Neutrophil (primary cell): ENCODE results near the gene ACAN.

ENCODE experiments used
- H3K27ac ChIP-seq: fragments of 200-600 bp; sonication (generic); 2 replicates; pipeline ENCODE4 v1.5.1; 2016; ENCODE audit warnings: mild to moderate bottlenecking, moderate library complexity
- H3K27me3 ChIP-seq: fragments of 200-600 bp; sonication (generic); 2 replicates; pipeline ENCODE4 v1.6.0; 2016; ENCODE audit warnings: mild to moderate bottlenecking
- H3K36me3 ChIP-seq: fragments of 200-600 bp; sonication (generic); 2 replicates; pipeline ENCODE4 v1.5.1; 2017
- H3K4me1 ChIP-seq, 2 experiments: fragments of 200-600 bp in 1 of 2; sonication (generic) in 1 of 2; 1 replicate in 1 of 2; 2 replicates in 1 of 2; pipeline versions ENCODE4 v1.5.1 to v1.6.1; 2013 to 2016; ENCODE audit warnings: low read depth in 1 of 2, low read length in 1 of 2, mild to moderate bottlenecking in 1 of 2, moderate library complexity in 1 of 2; ENCODE audit not compliant: control insufficient read depth in 1 of 2, insufficient read depth in 1 of 2
- H3K4me3 ChIP-seq, 2 experiments: fragments of 200-600 bp in 1 of 2; sonication (generic) in 1 of 2; 1 replicate in 1 of 2; 2 replicates in 1 of 2; pipeline ENCODE4 v1.5.1; 2013 to 2016; ENCODE audit warnings: low read depth in 1 of 2, low read length in 1 of 2, mild to moderate bottlenecking in 1 of 2, moderate library complexity in 1 of 2
- H3K9me3 ChIP-seq: fragments of 200-600 bp; sonication (generic); 2 replicates; pipeline ENCODE4 v1.5.1; 2016
- TF ChIP-seq, protein P1 (sequence below): fragments of 200-600 bp; sonication (generic); IDR thresholded peaks from 2 replicates; pipeline ENCODE4 v1.5.1; 2016; ENCODE audit warnings: antibody characterized with exemption

Gene ACAN

DNA sequence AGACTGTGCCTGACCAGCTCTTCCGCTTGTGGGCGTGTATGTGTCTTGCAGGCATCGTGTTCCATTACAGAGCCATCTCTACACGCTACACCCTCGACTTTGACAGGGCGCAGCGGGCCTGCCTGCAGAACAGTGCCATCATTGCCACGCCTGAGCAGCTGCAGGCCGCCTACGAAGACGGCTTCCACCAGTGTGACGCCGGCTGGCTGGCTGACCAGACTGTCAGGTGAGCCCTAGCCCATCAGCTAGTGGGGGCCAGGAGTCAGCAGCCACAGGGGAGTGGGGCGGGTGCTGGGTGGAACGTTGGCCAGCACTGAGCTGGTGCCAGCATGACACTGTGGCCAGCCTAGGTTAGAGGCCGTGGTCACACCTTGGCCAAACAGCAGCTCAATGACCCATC lies 36.7 kb downstream of the ACAN start:
- TF ChIP-seq, protein P1, sequence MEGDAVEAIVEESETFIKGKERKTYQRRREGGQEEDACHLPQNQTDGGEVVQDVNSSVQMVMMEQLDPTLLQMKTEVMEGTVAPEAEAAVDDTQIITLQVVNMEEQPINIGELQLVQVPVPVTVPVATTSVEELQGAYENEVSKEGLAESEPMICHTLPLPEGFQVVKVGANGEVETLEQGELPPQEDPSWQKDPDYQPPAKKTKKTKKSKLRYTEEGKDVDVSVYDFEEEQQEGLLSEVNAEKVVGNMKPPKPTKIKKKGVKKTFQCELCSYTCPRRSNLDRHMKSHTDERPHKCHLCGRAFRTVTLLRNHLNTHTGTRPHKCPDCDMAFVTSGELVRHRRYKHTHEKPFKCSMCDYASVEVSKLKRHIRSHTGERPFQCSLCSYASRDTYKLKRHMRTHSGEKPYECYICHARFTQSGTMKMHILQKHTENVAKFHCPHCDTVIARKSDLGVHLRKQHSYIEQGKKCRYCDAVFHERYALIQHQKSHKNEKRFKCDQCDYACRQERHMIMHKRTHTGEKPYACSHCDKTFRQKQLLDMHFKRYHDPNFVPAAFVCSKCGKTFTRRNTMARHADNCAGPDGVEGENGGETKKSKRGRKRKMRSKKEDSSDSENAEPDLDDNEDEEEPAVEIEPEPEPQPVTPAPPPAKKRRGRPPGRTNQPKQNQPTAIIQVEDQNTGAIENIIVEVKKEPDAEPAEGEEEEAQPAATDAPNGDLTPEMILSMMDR: no peak
- H3K27me3 ChIP-seq: peaks cover 3% of the 10 kb centered on the region
- H3K36me3 ChIP-seq: no peaks in the 10 kb centered on the region
- H3K9me3 ChIP-seq: no peaks in the 10 kb centered on the region
- H3K27ac ChIP-seq: no peak overlapping the region
- H3K4me3 ChIP-seq: no peak overlapping the region
- no peaks in the 10 kb centered on the region for H3K4me1 ChIP-seq

DNA sequence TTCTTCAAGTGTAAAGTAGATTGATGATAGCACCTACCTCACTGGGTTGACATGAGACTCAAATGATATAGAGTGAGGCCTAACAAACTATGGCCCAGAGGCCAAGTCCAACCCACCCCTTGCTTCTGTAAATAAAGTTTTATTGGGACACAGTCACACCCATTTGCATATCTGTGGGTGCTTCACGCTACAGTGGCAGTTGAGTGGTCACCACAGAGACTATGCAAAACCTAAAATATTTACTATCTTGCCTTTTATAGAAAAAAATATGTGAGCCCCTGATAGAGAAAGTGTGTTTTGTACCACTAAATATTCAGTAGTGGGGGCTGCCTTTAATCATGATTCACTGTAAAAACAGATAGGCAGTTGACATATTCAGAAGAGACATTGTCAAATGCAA lies 38.0 kb downstream of the ACAN start:
- Histone ChIP-seq H3K4me1 (no peaks in the 10 kb centered on the region), H3K27ac (no peak overlapping the region), H3K9me3 (no peaks in the 10 kb centered on the region), H3K36me3 (no peaks in the 10 kb centered on the region), H3K4me3 (no peak overlapping the region), H3K27me3 (peaks cover 3% of the 10 kb centered on the region)
- TF ChIP-seq, protein P1: no peak

DNA sequence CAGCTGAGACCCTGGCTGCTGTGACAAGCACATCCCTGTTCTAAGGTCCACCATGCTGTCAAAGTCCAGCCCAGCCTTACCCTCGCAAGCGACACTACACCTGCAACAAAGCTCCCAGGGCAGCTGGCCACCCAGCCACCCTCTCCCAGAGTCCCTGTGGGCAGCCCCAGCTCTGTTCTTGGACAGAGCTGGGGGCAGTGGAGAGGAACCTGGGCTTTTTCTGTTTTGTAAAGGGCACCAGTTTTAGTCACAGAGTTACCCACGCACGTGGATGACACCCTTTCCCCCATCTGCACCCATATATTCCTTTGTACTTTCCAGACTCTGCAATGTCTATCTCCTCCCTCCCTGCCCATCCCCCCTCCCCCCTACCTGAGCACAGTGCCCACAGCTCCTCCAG lies 38.9 kb downstream of the ACAN start:
- TF ChIP-seq, protein P1: no peak
- peaks cover 3% of the 10 kb centered on the region for H3K27me3 ChIP-seq
- H3K4me3 ChIP-seq: no peak overlapping the region
- H3K9me3 ChIP-seq: no peaks in the 10 kb centered on the region
- H3K36me3 ChIP-seq: no peaks in the 10 kb centered on the region
- H3K4me1 ChIP-seq: no peaks in the 10 kb centered on the region
- no peak overlapping the region for H3K27ac ChIP-seq

DNA sequence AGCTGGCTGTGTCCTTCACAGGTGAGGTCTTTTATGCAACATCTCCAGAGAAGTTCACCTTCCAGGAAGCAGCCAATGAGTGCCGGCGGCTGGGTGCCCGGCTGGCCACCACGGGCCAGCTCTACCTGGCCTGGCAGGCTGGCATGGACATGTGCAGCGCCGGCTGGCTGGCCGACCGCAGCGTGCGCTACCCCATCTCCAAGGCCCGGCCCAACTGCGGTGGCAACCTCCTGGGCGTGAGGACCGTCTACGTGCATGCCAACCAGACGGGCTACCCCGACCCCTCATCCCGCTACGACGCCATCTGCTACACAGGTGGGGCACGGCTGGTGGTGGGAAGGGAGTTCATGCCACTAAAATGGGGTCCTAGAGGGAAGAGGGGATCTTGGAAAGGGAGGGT lies 40.1 kb downstream of the ACAN start:
- no peaks in the 10 kb centered on the region for H3K4me1 ChIP-seq
- H3K36me3 ChIP-seq: no peaks in the 10 kb centered on the region
- H3K27me3 ChIP-seq: peaks cover 3% of the 10 kb centered on the region
- no peaks in the 10 kb centered on the region for H3K9me3 ChIP-seq
- TF ChIP-seq, protein P1: no peak
- no peak overlapping the region for H3K27ac ChIP-seq
- no peak overlapping the region for H3K4me3 ChIP-seq

DNA sequence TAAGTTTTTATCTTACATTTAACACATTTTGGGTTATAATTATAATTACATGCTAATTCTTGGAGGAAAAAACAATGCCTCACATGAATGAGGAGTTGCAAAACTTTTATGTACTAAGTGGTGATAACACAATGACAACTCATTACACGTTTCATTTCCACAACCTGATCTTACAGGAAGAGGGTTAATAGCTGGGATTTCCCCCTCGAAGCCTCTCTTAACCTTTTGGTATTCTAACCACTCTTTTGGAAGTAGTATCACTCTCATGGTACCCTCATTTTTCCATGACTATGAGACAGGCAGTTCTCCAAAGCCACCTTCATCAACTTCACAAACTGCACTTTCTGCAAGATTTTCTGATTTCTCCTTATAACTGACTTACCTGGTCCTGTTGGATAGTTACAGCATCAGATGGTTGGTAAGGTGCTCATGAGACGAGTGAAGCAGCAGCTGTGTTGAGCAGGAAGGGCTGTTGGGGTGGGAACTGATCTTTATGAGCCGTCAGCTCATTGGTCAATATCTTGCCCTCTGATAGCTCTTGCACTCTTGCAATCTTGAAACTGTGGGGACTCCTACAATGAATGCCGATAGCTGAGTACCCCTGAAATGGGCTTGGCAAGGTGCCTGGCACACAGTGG lies 41.6 kb downstream of the ACAN start:
- H3K4me3 ChIP-seq: no peak overlapping the region

More for the DNA sequence above, 41.6 kb downstream of the ACAN start:
- Histone ChIP-seq H3K4me1 (no peaks in the 10 kb centered on the region), H3K36me3 (no peaks in the 10 kb centered on the region), H3K27ac (no peak overlapping the region), H3K9me3 (no peaks in the 10 kb centered on the region), H3K27me3 (no peaks in the 10 kb centered on the region)
- TF ChIP-seq, protein P1: no peak
